HEK293 (cell line): ENCODE measurements around the gene SLC29A3.

Source experiments
- CTCF ChIA-PET: fragments of 350-600 bp; formaldehyde crosslinking; extraction: SDS; loops from one replicate; lab custom pipeline; 2021; ENCODE audit warnings: antibody characterized with exemption; lab: Yijun Ruan, JAX
- POLR2A ChIA-PET: fragments of 300-600 bp; formaldehyde crosslinking; extraction: SDS; loops from one replicate; lab custom pipeline; 2020; ENCODE audit warnings: antibody characterized with exemption, inconsistent platforms; lab: Yijun Ruan, JAX
- H3K27ac ChIP-seq: fragments of 200-500 bp; sonication (Bioruptor generic); 2 replicates; pipeline ENCODE4 v1.5.1; 2014; ENCODE audit warnings: low read depth, low read length, control low read depth, inconsistent platforms; ENCODE audit errors: extremely low read depth
- H3K36me3 ChIP-seq, 2 experiments: fragments of 200-500 bp in 1 of 2; sonication (Bioruptor generic) in 1 of 2; 1 replicate in 1 of 2; 2 replicates in 1 of 2; pipeline ENCODE4 v1.5.1; 2014 to 2017; ENCODE audit warnings: inconsistent platforms in 2 of 2, low read length in 2 of 2; ENCODE audit not compliant: control insufficient read depth in 2 of 2, insufficient read depth in 1 of 2
- H3K4me1 ChIP-seq: fragments of 200-500 bp; sonication (Bioruptor generic); 2 replicates; pipeline ENCODE4 v1.5.1; 2014; ENCODE audit warnings: mild to moderate bottlenecking, low read length, inconsistent platforms; ENCODE audit not compliant: control insufficient read depth, insufficient read depth
- H3K4me3 ChIP-seq: 2 replicates; pipeline ENCODE4 v1.5.1; 2011; ENCODE audit warnings: low read depth, mild to moderate bottlenecking, control low read depth, low read length, moderate library complexity
- H3K9me3 ChIP-seq: fragments of 200-500 bp; sonication (Bioruptor generic); 2 replicates; pipeline ENCODE4 v1.5.1; 2014; ENCODE audit warnings: low read depth, low read length, inconsistent platforms; ENCODE audit not compliant: control insufficient read depth, insufficient read depth
- CTCF ChIP-seq: fragments of 450-650 bp; formaldehyde crosslinking; IDR thresholded peaks from 2 replicates; pipeline ENCODE4 v1.5.1; 2016; ENCODE audit warnings: missing biosample characterization, missing genetic modification characterization
- GLIS2 ChIP-seq: fragments of 450-650 bp; formaldehyde crosslinking; IDR thresholded peaks from 2 replicates; pipeline ENCODE4 v1.5.1; 2016; ENCODE audit warnings: missing biosample characterization, missing genetic modification characterization
- KLF9 ChIP-seq: fragments of 450-650 bp; formaldehyde crosslinking; IDR thresholded peaks from 2 replicates; pipeline ENCODE4 v1.5.1; 2016; ENCODE audit warnings: missing biosample characterization, missing genetic modification characterization, low read depth
- MEIS1 ChIP-seq: sonication (generic); formaldehyde crosslinking; IDR thresholded peaks from 2 replicates; pipeline ENCODE4 v1.8.1; 2022; ENCODE audit warnings: missing genetic modification reagents, mild to moderate bottlenecking, borderline replicate concordance
- SCRT2 ChIP-seq: fragments of 450-650 bp; formaldehyde crosslinking; IDR thresholded peaks from 2 replicates; pipeline ENCODE4 v1.5.1; 2016; ENCODE audit warnings: missing biosample characterization, missing genetic modification characterization
- YY1 ChIP-seq: fragments of 450-650 bp; formaldehyde crosslinking; IDR thresholded peaks from 2 replicates; pipeline ENCODE4 v1.5.1; 2018; ENCODE audit warnings: missing biosample characterization, missing genetic modification characterization
- ZBTB17 ChIP-seq: fragments of 450-650 bp; formaldehyde crosslinking; IDR thresholded peaks from 2 replicates; pipeline ENCODE4 v1.5.1; 2016; ENCODE audit warnings: missing biosample characterization, missing genetic modification characterization
- ZBTB20 ChIP-seq: fragments of 450-650 bp; formaldehyde crosslinking; IDR thresholded peaks from 2 replicates; pipeline ENCODE4 v1.5.1; 2016; ENCODE audit warnings: missing biosample characterization, missing genetic modification characterization
- ZBTB21 ChIP-seq: fragments of 450-650 bp; formaldehyde crosslinking; IDR thresholded peaks from 2 replicates; pipeline ENCODE4 v1.5.1; 2017; ENCODE audit warnings: missing biosample characterization, missing genetic modification characterization
- ZBTB26 ChIP-seq: fragments of 450-650 bp; formaldehyde crosslinking; optimal IDR thresholded peaks from 2 replicates; pipeline ENCODE3; 2016; ENCODE audit warnings: missing biosample characterization, mild to moderate bottlenecking, missing genetic modification characterization
- ZBTB8A ChIP-seq: fragments of 450-650 bp; formaldehyde crosslinking; IDR thresholded peaks from 2 replicates; pipeline ENCODE4 v1.5.1; 2016; ENCODE audit warnings: missing biosample characterization, missing genetic modification characterization
- ZEB2 ChIP-seq: fragments of 450-650 bp; formaldehyde crosslinking; IDR thresholded peaks from 2 replicates; pipeline ENCODE4 v1.5.1; 2016; ENCODE audit warnings: missing biosample characterization, missing genetic modification characterization
- ZNF335 ChIP-seq: fragments of 450-650 bp; formaldehyde crosslinking; conservative IDR thresholded peaks from 2 replicates; pipeline ENCODE4 v1.5.1; 2016; ENCODE audit warnings: missing biosample characterization, missing genetic modification characterization
- ZNF398 ChIP-seq: fragments of 450-650 bp; formaldehyde crosslinking; IDR thresholded peaks from 2 replicates; pipeline ENCODE4 v1.5.1; 2017; ENCODE audit warnings: missing biosample characterization, missing genetic modification characterization
- ZNF501 ChIP-seq: fragments of 450-650 bp; formaldehyde crosslinking; IDR thresholded peaks from 2 replicates; pipeline ENCODE4 v1.5.1; 2016; ENCODE audit warnings: missing biosample characterization, missing genetic modification characterization
- ZNF510 ChIP-seq: fragments of 450-650 bp; formaldehyde crosslinking; IDR thresholded peaks from 2 replicates; pipeline ENCODE4 v1.5.1; 2018; ENCODE audit warnings: mild to moderate bottlenecking, missing genetic modification characterization, missing biosample characterization; ENCODE audit not compliant: insufficient replicate concordance
- ZNF561 ChIP-seq: fragments of 450-650 bp; IDR thresholded peaks from 2 replicates; pipeline ENCODE4 v1.5.1; 2018; ENCODE audit warnings: missing biosample characterization, missing genetic modification characterization, borderline replicate concordance
- ZNF76 ChIP-seq: fragments of 450-650 bp; formaldehyde crosslinking; IDR thresholded peaks from 2 replicates; pipeline ENCODE4; 2016; ENCODE audit warnings: low read depth, missing biosample characterization, missing genetic modification characterization, borderline replicate concordance
- TF ChIP-seq, protein P1 (sequence below): fragments of 450-650 bp; formaldehyde crosslinking; conservative IDR thresholded peaks from 2 replicates; pipeline ENCODE4 v1.5.1; 2016; ENCODE audit warnings: low read depth, missing biosample characterization, missing genetic modification characterization
- TF ChIP-seq, protein P2 (sequence below): fragments of 450-650 bp; formaldehyde crosslinking; IDR thresholded peaks from 2 replicates; pipeline ENCODE4 v1.5.1; 2017; ENCODE audit warnings: missing biosample characterization, missing genetic modification characterization
- TF ChIP-seq, protein P3 (sequence below): fragments of 450-650 bp; formaldehyde crosslinking; IDR thresholded peaks from 2 replicates; pipeline ENCODE4 v1.5.1; 2016; ENCODE audit warnings: missing biosample characterization, missing genetic modification characterization

SLC29A3 gene

GRCh38 chr10:71397296-71398212 lies 78.5 kb downstream of the SLC29A3 start:
- Histone ChIP-seq H3K27ac (peak overlapping the region; percentile 21; the same call in 1 of the 2 replicates), H3K4me1 (peaks cover 4% of the 10 kb centered on the region; the same call in 1 of the 2 replicates), H3K9me3 (no peaks in the 10 kb centered on the region), H3K36me3 (no peaks in the 10 kb centered on the region), H3K4me3 (peak overlapping the region; percentile 40)
- POLR2A ChIA-PET: interaction anchor here (1.5 kb wide), 1 partner anchor 311 kb away, joined by 3 read pairs; no protein-coding TSS in a partner anchor
- CTCF ChIA-PET: interaction anchor here (0.5 to 1.9 kb wide), 6 partner anchors 31 to 319 kb away, joined by 3 to 6 read pairs (median 3); no protein-coding TSS in a partner anchor
- TF ChIP-seq GLIS2 (tag by site-specific recombination): peak; percentile 53; the same call in 1 of the 2 replicates
- no peak for TF ChIP-seq ZBTB21 (tag by site-specific recombination)
- TF ChIP-seq ZNF76: peak; percentile 56
- peak; percentile 75 for TF ChIP-seq ZEB2 (tag by site-specific recombination)
- TF ChIP-seq, protein P1, sequence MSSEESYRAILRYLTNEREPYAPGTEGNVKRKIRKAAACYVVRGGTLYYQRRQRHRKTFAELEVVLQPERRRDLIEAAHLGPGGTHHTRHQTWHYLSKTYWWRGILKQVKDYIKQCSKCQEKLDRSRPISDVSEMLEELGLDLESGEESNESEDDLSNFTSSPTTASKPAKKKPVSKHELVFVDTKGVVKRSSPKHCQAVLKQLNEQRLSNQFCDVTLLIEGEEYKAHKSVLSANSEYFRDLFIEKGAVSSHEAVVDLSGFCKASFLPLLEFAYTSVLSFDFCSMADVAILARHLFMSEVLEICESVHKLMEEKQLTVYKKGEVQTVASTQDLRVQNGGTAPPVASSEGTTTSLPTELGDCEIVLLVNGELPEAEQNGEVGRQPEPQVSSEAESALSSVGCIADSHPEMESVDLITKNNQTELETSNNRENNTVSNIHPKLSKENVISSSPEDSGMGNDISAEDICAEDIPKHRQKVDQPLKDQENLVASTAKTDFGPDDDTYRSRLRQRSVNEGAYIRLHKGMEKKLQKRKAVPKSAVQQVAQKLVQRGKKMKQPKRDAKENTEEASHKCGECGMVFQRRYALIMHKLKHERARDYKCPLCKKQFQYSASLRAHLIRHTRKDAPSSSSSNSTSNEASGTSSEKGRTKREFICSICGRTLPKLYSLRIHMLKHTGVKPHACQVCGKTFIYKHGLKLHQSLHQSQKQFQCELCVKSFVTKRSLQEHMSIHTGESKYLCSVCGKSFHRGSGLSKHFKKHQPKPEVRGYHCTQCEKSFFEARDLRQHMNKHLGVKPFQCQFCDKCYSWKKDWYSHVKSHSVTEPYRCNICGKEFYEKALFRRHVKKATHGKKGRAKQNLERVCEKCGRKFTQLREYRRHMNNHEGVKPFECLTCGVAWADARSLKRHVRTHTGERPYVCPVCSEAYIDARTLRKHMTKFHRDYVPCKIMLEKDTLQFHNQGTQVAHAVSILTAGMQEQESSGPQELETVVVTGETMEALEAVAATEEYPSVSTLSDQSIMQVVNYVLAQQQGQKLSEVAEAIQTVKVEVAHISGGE (tag by site-specific recombination): no peak
- TF ChIP-seq, protein P2, sequence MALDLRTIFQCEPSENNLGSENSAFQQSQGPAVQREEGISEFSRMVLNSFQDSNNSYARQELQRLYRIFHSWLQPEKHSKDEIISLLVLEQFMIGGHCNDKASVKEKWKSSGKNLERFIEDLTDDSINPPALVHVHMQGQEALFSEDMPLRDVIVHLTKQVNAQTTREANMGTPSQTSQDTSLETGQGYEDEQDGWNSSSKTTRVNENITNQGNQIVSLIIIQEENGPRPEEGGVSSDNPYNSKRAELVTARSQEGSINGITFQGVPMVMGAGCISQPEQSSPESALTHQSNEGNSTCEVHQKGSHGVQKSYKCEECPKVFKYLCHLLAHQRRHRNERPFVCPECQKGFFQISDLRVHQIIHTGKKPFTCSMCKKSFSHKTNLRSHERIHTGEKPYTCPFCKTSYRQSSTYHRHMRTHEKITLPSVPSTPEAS: peak; percentile 60
- TF ChIP-seq SCRT2 (tag by site-specific recombination): peak; percentile 47; the same call in 1 of the 2 replicates
- no peak for TF ChIP-seq ZNF510
- peak; percentile 26; the same call in 1 of the 2 replicates for TF ChIP-seq ZBTB17 (tag by site-specific recombination)
- no peak for TF ChIP-seq MEIS1
- TF ChIP-seq ZBTB26 (tag by site-specific recombination): peak; percentile 77
- 0 out of 2 replicates have a peak, but pooled peaks have one; percentile 13 for TF ChIP-seq ZNF398 (tag by site-specific recombination)
- TF ChIP-seq, protein P3, sequence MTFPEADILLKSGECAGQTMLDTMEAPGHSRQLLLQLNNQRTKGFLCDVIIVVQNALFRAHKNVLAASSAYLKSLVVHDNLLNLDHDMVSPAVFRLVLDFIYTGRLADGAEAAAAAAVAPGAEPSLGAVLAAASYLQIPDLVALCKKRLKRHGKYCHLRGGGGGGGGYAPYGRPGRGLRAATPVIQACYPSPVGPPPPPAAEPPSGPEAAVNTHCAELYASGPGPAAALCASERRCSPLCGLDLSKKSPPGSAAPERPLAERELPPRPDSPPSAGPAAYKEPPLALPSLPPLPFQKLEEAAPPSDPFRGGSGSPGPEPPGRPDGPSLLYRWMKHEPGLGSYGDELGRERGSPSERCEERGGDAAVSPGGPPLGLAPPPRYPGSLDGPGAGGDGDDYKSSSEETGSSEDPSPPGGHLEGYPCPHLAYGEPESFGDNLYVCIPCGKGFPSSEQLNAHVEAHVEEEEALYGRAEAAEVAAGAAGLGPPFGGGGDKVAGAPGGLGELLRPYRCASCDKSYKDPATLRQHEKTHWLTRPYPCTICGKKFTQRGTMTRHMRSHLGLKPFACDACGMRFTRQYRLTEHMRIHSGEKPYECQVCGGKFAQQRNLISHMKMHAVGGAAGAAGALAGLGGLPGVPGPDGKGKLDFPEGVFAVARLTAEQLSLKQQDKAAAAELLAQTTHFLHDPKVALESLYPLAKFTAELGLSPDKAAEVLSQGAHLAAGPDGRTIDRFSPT (tag by site-specific recombination): peak; percentile 20; the same call in 1 of the 2 replicates
- no peak for TF ChIP-seq CTCF (tag by site-specific recombination)
- peak; percentile 82 for TF ChIP-seq ZNF335 (tag by site-specific recombination)
- no peak for TF ChIP-seq YY1 (tag by site-specific recombination)
- TF ChIP-seq ZBTB8A (tag by site-specific recombination): 0 out of 2 replicates have a peak, but pooled peaks have one; percentile 14
- 0 out of 2 replicates have a peak, but pooled peaks have one; percentile 5 for TF ChIP-seq ZNF561 (tag by site-specific recombination)
- TF ChIP-seq ZNF501 (tag by site-specific recombination): 0 out of 2 replicates have a peak, but pooled peaks have one; percentile 19
- TF ChIP-seq KLF9 (tag by site-specific recombination): no peak
- peak; percentile 50 for TF ChIP-seq ZBTB20 (tag by site-specific recombination)
- TF ChIP-seq, all 188 proteins: peak for 14
